GM19467 (cell line): ENCODE results near the gene RAD51AP2.

ENCODE experiments used
- ATAC-seq: cut with Tn5 transposase; IDR thresholded peaks from one replicate; pipeline ENCODE4 v1.9.1; 2021; ENCODE audit warnings: mild to moderate bottlenecking, moderate library complexity; ENCODE audit not compliant: unreplicated experiment

RAD51AP2 gene

GRCh38 chr2:17471979-17472378 lies 46.3 kb downstream of the RAD51AP2 start:
- no peak for ATAC-seq

DNA sequence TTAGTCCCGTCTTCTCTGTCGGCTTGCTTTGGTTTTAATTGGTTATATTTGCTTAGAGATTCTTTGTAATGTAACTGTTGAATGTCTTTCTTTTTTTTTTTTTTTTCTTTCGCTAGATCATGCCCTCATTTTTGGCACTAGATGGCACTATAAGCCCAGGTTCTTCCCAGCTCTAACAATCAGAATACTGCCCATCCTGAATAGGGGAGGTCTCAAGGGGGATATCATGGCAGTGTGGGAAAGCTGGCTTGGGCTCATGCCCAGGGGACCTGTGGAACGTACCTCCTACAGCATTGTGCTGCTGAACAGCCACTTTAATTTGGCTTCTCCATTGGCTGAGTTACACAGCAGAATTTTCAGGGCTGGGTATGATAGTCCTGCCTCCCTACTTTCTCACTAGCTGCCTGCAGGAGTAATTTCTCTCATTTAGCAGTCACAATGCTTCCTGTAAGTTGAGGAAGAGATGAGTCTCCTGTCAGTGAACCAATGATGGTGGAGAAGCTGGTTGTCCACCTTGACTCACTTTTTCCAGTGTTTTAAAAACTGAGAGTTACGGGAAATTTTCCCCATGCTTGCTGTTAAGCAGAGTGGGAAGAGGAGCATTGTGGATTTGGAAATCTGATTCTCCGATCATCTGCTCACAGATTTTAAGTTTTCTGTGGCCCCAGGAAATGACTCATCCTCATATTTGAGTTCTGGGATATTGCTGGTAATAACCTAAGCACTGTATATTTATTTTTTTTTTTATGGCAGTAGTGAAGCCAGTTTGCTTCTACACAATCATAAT lies 47.2 kb downstream of the RAD51AP2 start:
- no peak for ATAC-seq

DNA sequence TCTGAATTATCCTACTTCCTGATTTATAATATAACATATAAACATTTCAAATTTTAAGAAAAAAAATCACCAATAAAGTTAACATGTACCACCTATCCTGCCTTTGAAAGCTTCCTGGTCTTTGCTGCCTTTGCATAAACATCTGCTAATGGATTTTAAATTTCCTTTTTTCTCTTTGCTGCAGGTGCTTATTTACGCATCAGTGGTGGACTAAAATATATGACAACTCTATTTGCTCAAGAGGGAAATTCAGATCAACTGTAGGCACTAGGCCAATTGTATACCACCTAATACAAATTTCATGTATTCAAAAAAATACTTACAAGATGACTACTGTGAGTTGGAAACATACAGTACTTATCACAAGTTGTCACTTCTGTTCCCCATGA lies 57.2 kb downstream of the RAD51AP2 start:
- no peak for ATAC-seq
